Measurements from ENCODE around the gene FCRL3.

FCRL3 gene

GRCh38 chr1:157682710-157683437 is 17.7 kb downstream of the FCRL3 start:
- no peak for DNase-seq (ENCODE audit: low read depth in 2 of 2)

GRCh38 chr1:157678721-157679120 is 21.8 kb downstream of the FCRL3 start:
- no peak for DNase-seq (ENCODE audit: low read depth in 2 of 2)

GRCh38 chr1:157673008-157673407 is 27.6 kb downstream of the FCRL3 start:
- DNase-seq (ENCODE audit: low read depth in 2 of 2), result no peak

GRCh38 chr1:157671895-157672294 is 28.7 kb downstream of the FCRL3 start:
- DNase-seq (ENCODE audit: low read depth in 2 of 2), result no peak

GRCh38 chr1:157659576-157660247 is 40.9 kb downstream of the FCRL3 start:
- DNase-seq (ENCODE audit: low read depth in 2 of 2), result no peak

- DNase-seq (ENCODE audit: low read depth in 2 of 2), result no peak
These were observed 42.0 kb downstream of the FCRL3 start for GRCh38 chr1:157658571-157658970.

- DNase-seq (ENCODE audit: low read depth in 2 of 2), result no peak
These were observed 47.1 kb downstream of the FCRL3 start for GRCh38 chr1:157653494-157653873.

- no peak for DNase-seq (ENCODE audit: low read depth in 2 of 2)
These were observed 47.6 kb downstream of the FCRL3 start for GRCh38 chr1:157652859-157653493.

GRCh38 chr1:157648317-157648716 is 52.3 kb downstream of the FCRL3 start:
- DNase-seq (ENCODE audit: low read depth in 2 of 2), result no peak

- no peak for DNase-seq (ENCODE audit: low read depth in 2 of 2)
These were observed 54.4 kb downstream of the FCRL3 start for GRCh38 chr1:157646144-157646543.

- no peak for DNase-seq (ENCODE audit: low read depth in 2 of 2)
These were observed 59.4 kb downstream of the FCRL3 start for GRCh38 chr1:157641177-157641576.

- DNase-seq (ENCODE audit: low read depth in 2 of 2), result no peak
These were observed 60.8 kb downstream of the FCRL3 start for GRCh38 chr1:157639800-157640199.

- DNase-seq (ENCODE audit: low read depth in 2 of 2), result no peak
These were observed 71.8 kb downstream of the FCRL3 start for GRCh38 chr1:157628773-157629172.
